Type B pancreatic cell (in vitro differentiated cells): ENCODE results near the gene SHB. TPM values are rescaled to one million over a fixed set of nuclear protein-coding genes. Genes with fewer than 3 reads are reported as not detected.
A peak's percentile ranks its signal among the peaks of the same experiment; 100 is the strongest.
"Not testable (repeated sequence)": the region's sequence is repeated elsewhere in the genome, so short reads cannot be mapped to it uniquely, and the experiment has no call there.

Source experiments
- DNase-seq: peaks from one replicate; pipeline ENCODE4 v3.0.0; 2021; ENCODE audit warnings: mixed read lengths; ENCODE audit not compliant: unreplicated experiment; ENCODE audit errors: extremely low spot score
- H3K27ac Mint-ChIP-seq: 2 replicates; pipeline ENCODE4 v1.8.0; 2021; ENCODE audit warnings: mild to moderate bottlenecking, mixed read lengths
- H3K27me3 Mint-ChIP-seq: 2 replicates; pipeline ENCODE4 v1.8.0; 2021; ENCODE audit warnings: mixed read lengths
- H3K36me3 Mint-ChIP-seq: 2 replicates; pipeline ENCODE4 v1.8.0; 2021; ENCODE audit warnings: mixed read lengths
- H3K4me1 Mint-ChIP-seq: one replicate; pipeline ENCODE4 v1.8.0; 2021; ENCODE audit warnings: mixed read lengths; ENCODE audit not compliant: unreplicated experiment
- H3K4me3 Mint-ChIP-seq: 2 replicates; pipeline ENCODE4 v1.8.0; 2021; ENCODE audit warnings: mild to moderate bottlenecking, mixed read lengths
- H3K9me3 Mint-ChIP-seq: 2 replicates; pipeline ENCODE4 v1.8.0; 2021; ENCODE audit warnings: mixed read lengths
- total RNA-seq: library from RNA; stranded (reverse); gene quantifications from 2 replicates; pipeline ENCODE4 v1.2.1, GENCODE V29; 2021; ENCODE audit warnings: low replicate concordance
- TF ChIP-seq, protein P1 (sequence below): fragments of 200-600 bp; sonication (generic); conservative IDR thresholded peaks from 2 replicates; pipeline ENCODE4 v1.5.0; 2021; ENCODE audit warnings: antibody characterized with exemption, mild to moderate bottlenecking

The SHB gene
- total RNA-seq, 1 donor from 2014 or later: 14.4 TPM

DNA sequence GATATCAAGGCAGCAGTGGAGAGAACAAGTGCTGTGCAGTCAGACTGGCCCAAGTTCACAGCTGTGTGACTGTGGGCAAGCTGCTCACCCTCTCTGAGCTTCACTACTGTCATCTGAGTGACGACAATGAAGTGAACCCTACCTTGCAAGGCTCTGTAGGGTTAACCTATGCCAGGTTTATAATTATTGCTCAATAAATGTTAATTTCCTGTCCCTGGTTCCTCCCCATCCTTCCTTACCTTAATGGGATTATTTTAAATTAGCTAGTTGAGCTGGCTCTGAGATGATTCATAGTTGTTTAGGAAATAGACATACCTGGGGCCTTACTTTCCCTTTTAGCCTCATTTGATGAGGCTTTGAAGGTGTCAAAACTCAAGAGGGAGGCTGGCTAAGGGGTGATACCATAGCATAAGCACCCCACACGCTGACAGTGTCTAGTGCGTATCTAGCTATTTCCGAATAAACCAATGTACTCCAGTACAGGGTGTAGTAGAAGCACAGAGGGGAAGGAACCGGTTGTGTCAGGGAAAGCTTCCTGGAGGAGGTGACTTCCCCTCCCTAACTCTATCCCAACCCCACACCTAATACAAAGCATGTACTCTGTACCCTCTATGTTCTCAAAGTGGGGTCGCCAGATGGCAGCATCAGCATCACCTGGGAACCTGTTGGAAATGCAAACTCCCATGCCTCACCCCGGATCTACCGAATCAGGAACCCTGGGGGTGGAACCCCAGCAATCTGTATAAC lies 101.8 kb downstream of the SHB start:
- H3K27ac Mint-ChIP-seq: peak overlapping the region; percentile 85
- TF ChIP-seq, protein P1, sequence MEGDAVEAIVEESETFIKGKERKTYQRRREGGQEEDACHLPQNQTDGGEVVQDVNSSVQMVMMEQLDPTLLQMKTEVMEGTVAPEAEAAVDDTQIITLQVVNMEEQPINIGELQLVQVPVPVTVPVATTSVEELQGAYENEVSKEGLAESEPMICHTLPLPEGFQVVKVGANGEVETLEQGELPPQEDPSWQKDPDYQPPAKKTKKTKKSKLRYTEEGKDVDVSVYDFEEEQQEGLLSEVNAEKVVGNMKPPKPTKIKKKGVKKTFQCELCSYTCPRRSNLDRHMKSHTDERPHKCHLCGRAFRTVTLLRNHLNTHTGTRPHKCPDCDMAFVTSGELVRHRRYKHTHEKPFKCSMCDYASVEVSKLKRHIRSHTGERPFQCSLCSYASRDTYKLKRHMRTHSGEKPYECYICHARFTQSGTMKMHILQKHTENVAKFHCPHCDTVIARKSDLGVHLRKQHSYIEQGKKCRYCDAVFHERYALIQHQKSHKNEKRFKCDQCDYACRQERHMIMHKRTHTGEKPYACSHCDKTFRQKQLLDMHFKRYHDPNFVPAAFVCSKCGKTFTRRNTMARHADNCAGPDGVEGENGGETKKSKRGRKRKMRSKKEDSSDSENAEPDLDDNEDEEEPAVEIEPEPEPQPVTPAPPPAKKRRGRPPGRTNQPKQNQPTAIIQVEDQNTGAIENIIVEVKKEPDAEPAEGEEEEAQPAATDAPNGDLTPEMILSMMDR: no peak
- H3K36me3 Mint-ChIP-seq: peaks cover 4% of the 10 kb centered on the region
- H3K27me3 Mint-ChIP-seq: no peaks in the 10 kb centered on the region
- no peaks in the 10 kb centered on the region for H3K9me3 Mint-ChIP-seq
- H3K4me1 Mint-ChIP-seq: peaks cover 32% of the 10 kb centered on the region
- H3K4me3 Mint-ChIP-seq: no peak overlapping the region
- DNase-seq: no peak

DNA sequence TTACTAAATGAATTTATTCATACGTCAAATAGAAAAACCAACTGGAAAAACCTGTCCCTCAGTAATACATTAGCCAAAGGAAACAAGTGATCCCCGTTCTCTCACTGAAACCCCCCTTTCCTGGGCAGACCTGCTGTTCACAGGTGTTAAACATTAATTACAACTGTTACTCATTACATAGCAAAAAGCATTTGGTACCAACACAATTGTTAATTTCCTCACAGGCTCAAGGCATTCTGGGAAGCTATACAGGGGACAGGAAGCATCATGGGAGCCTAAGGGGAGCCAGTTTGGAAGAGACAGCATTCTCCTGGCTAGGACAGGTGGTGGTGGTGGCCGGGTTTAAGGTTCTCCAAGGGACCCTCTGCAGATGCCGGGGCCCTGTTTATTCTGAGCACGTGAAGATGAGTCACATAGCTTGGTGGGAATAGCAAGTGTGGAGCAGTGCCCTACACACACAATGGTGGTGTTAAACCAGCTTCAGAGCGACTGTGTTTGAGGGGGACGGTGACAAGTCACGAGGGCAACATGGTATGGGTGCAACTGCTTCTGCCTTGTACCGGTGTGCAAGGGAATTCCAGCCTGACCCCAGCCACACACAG lies 102.5 kb downstream of the SHB start:
- Mint-ChIP-seq H3K36me3 (peaks cover 4% of the 10 kb centered on the region), H3K27ac (peak overlapping the region; percentile 85), H3K4me3 (peak overlapping the region; percentile 37), H3K4me1 (peaks cover 32% of the 10 kb centered on the region), H3K27me3 (no peaks in the 10 kb centered on the region), H3K9me3 (no peaks in the 10 kb centered on the region)
- no peak for DNase-seq
- TF ChIP-seq, protein P1: no peak

DNA sequence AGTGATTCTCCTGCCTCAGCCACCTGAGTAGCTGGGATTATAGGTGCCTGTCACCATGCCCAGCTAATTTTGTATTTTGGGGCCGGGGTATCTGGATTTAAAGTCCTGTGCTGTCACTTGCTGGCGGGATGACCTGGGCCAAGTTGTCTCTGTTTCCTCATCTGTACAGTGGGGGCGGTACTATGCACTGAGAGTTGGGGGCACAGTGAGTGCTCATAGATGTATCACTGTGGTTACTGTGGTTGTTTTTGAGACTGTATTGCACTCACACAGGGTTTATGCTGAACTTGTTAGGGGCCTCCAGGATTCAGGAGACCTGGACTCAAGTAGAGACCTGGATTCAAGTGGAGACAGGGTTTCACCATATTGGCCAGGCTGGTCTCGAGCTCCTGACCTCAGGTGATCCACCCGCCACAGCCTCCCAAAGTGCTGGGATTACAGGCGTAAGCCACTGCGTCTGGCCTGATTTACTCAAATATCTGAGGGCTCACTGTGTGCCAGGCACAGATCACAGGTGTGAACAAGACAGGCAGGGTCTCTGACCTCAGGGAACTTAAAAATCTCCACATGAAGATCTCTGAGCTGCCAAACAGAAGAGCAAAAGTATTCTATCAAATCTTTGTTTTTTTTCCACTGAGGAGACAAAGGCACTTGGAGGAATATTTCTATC lies 103.2 kb downstream of the SHB start:
- Mint-ChIP-seq H3K4me3 (peak overlapping the region; percentile 37), H3K4me1 (peaks cover 28% of the 10 kb centered on the region), H3K27ac (peak overlapping the region; percentile 85)
- not testable (repeated sequence) for H3K27me3 Mint-ChIP-seq, H3K36me3 Mint-ChIP-seq, DNase-seq, H3K9me3 Mint-ChIP-seq

DNA sequence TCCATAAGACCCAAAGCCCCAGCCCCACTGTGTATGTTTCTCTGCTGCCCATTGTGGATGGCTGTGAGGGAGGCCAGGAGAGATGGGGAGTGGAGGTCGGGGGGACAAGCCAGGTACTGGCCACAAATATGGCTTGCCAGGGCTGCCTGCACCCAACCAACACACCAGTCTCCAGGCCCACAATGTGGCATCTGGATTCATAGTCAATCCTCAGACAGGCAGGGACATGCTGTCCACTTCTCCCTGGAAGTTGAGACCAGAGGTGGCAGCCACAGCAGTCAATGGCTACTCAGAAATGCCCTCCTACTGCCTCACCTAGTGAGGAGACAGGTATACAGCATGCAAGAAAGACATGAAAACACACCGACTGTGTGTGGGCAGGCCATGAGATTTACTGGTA lies 103.9 kb downstream of the SHB start:
- no peak for DNase-seq
- TF ChIP-seq, protein P1: no peak
- H3K27ac Mint-ChIP-seq: peak overlapping the region; percentile 91
- H3K36me3 Mint-ChIP-seq: peaks cover 4% of the 10 kb centered on the region
- peaks cover 26% of the 10 kb centered on the region for H3K4me1 Mint-ChIP-seq
- no peaks in the 10 kb centered on the region for H3K27me3 Mint-ChIP-seq
- no peaks in the 10 kb centered on the region for H3K9me3 Mint-ChIP-seq
- no peak overlapping the region for H3K4me3 Mint-ChIP-seq

DNA sequence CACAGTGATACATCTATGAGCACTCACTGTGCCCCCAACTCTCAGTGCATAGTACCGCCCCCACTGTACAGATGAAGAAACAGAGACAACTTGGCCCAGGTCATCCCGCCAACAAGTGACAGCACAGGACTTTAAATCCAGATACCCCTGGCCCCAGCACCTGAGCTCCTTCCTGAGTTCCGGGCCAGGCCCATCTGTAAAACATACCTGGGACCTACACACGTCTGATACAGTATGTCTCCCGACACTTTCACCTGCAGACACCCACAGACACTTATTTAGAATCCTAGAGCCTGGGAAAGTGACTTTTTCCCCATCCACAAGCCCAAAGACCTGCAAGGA lies 104.3 kb downstream of the SHB start:
- Mint-ChIP-seq H3K27me3 (no peaks in the 10 kb centered on the region), H3K36me3 (peaks cover 4% of the 10 kb centered on the region), H3K9me3 (no peaks in the 10 kb centered on the region), H3K27ac (peak overlapping the region; percentile 91), H3K4me1 (peaks cover 26% of the 10 kb centered on the region), H3K4me3 (no peak overlapping the region)
- TF ChIP-seq, protein P1: no peak
- DNase-seq: no peak
